NCI-H1436 (cell line): ENCODE measurements around the gene ADAMTS9.

Experiments used
- DNase-seq: peaks from one replicate; lab custom pipeline; 2025; lab: John Stamatoyannopoulos, UW

The ADAMTS9 gene

DNA sequence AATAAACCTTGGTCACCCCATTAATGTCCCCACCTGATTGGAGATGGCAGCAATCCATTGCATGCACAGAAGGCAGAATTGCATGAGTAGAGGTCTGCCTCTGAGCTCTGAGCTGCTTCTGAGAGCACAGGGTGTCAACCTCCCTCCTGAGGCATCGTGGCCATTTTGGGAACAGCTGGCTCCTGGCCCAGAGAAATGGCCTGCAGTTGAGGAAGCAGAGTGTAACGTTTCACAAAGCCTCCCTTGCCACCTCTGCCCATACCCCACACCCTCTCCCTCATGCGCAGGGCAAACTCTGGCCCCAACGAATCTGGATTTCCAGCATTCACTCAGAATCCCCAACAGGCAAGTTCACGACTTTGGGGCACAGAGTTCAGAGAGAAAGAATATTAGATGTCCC lies 198.9 kb downstream of the ADAMTS9 start:
- DNase-seq, result peak; percentile 5

DNA sequence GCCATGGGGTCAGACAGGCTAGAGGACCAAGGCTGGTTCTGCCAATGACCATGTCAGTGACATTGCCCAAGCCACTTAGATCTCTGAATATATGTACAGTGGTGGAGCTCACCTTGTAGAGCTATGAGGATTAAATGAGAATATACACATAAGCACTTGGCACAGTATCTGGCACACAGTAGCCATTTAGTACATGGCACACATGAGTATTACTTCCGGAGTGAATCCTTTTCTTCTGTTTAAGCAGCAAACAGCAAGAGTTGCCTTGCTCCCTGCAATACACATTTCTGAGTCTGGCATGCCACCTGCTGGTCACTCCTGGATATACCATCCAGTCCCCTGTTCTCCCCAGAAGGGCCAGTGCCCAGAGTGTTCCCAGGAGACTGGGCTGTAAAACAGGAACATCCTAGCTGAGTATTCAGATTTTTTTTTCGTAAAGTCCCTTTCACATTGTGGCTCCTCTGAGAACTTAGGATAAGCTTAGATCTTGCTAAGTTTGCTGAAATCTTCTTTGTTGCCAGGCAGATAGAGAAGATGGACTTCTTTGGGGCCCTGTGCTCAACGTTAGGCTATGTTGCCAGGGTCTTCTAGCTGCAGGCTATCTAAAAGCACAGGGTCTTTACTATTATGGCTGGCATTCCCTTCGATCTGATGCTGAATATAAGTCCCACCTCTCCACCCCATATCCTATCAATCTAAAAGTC lies 203.4 kb downstream of the ADAMTS9 start:
- peak; percentile 46 for DNase-seq

- no peak for DNase-seq
Measured at GRCh38 chr3:64483467-64483866, 204.3 kb downstream of the ADAMTS9 start.

GRCh38 chr3:64475037-64475436 lies 212.8 kb downstream of the ADAMTS9 start:
- DNase-seq, result no peak

DNA sequence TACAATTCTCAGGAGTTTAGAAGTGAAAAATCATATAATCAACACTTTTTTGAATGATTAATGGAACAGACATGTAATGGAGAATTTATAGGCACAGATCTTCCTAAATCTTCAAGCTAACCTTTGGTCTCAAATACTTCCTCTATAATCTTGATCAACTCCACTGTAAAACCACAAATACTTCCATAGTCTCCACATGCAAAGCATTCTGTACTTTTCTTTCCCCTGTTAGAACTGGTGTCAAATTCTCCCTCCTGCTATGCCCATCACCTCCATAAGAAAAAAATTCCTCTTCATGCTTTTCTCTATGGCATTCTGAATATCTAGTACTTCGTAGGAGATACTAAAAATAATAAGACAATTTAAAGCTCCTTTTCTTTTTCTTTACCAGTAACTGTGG lies 214.3 kb downstream of the ADAMTS9 start:
- no peak for DNase-seq

- no peak for DNase-seq
Measured at GRCh38 chr3:64470436-64470835, 217.4 kb downstream of the ADAMTS9 start.

DNA sequence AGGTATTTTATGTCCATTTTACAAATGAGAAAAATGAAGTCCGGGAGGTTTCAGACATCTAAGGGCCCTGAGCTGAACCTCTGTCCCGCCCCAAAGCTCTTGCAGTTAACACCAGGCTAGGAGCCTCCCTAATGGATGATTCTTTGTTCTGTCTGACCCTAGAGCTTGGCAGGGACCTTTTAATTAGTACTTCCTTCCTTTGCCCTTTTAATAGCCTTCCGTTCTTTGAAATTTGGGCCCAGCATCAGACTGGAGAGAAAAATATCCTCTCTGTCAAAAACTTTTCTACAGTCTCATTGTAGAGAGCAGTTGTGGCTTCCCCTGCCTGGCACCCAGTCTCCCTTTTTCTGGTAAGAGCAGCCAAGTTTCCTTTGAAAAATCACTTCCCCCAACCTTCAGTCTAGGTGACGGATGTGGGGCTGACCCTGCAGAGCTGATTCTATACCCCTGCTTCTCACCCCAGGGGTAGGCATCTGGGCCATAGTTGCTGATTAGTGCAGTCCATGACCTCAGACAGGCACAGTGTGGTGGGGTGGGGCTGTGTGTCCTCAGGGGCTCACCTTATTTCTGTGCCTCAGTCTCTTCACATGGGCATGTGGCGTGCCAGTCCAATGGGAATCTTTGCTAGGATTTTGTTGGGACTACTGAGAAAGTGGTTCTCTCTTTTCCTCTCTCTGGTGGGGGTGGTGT lies 220.4 kb downstream of the ADAMTS9 start:
- DNase-seq, result no peak
